Measurements from ENCODE around the gene REEP1. TPM values are rescaled to one million over a fixed set of nuclear protein-coding genes. Genes with fewer than 3 reads are reported as not detected.

Gene REEP1
- total and polyA plus RNA-seq, 2 donors (not counting 1 experiment from before 2014, with no cell fraction given): not detected

DNA sequence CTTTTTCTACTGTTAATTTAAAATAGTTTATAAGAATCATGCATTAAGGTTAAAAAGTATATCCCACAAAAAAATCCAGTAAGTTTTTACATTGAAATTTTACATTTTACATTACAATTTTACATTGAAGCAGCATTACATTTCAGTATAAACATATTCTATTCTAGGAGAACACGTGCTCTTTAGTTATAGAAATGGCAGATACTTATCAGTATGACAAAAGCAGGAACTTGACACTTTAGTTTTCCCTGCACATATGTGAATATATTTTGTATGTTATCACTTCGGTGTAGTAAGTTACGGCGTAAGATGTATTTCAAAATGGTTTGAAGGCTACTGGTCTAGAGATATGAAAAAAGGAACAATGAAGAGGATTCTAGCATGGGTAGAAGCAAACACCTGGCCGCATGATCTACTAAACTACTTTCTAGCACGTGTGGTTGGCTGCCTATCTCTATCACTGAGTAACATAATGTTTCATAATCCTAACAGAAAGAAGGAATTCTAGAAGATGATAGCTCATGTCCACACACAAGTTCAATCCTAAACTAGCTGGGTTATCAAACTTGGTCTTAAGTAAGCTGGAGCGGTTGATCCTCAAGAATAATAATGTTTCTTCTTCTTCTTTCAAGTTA, 147.5 kb downstream of the REEP1 start:
- Histone ChIP-seq H3K4me3 (ENCODE audit: control extremely low read depth in 1 of 5, extremely low read depth in 1 of 5, insufficient read depth in 1 of 5, low read depth in 2 of 5, low read length in 4 of 5) (no peak overlapping the region), H3K27ac (ENCODE audit: low read length in 2 of 2) (no peak overlapping the region), H3K9ac (ENCODE audit: low read length) (no peak overlapping the region), H3K4me1 (ENCODE audit: control insufficient read depth in 2 of 2, insufficient read depth in 2 of 2, low read length in 2 of 2) (peaks cover 37 to 42% of the 10 kb centered on the region in 2 donors), H4K20me1 (ENCODE audit: control insufficient read depth, insufficient read depth, low read length, poor library complexity, severe bottlenecking) (peaks cover 17% of the 10 kb centered on the region), H2AFZ (ENCODE audit: insufficient read depth, low read depth, low read length, poor library complexity, severe bottlenecking) (no peak overlapping the region), H3K27me3 (replicated peaks in 1 of 4; ENCODE audit: control extremely low read depth in 1 of 4, control insufficient read depth in 3 of 4, insufficient read depth in 4 of 4, low read length in 3 of 4) (no peaks in the 10 kb centered on the region), H3K36me3 (replicated peaks in 1 of 2; ENCODE audit: control extremely low read depth in 1 of 2, control insufficient read depth in 1 of 2, extremely low read depth in 1 of 2, insufficient read depth in 2 of 2, low read length in 1 of 2) (peaks cover 0 to 7% of the 10 kb centered on the region in 2 experiments), H3K4me2 (replicated peaks; ENCODE audit: low read depth, low read length, poor library complexity, severe bottlenecking) (no peak overlapping the region), H3K9me3 (ENCODE audit: control extremely low read depth in 1 of 3, control insufficient read depth in 2 of 3, insufficient read depth in 1 of 3, low read length in 2 of 3) (no peaks in the 10 kb centered on the region), H3K79me2 (ENCODE audit: control insufficient read depth, insufficient read depth, low read length) (peaks cover 95% of the 10 kb centered on the region)
- Mint-ChIP-seq H3K4me1 (peaks cover 65% of the 10 kb centered on the region), H3K27me3 (no peaks in the 10 kb centered on the region), H3K4me3 (no peak overlapping the region), H3K27ac (no peak overlapping the region), H3K9me3 (ENCODE audit: insufficient read depth) (no peaks in the 10 kb centered on the region)
- intact Hi-C loops (cut with micrococcal nuclease): no loop called here
- ATAC-seq (ENCODE audit: low read depth) (no peak), DNase-seq (no peak)
- CTCF ChIA-PET: no interaction called here
- TF ChIP-seq EZH2 (IDR thresholded peaks at IDR 0.05; ENCODE audit: borderline replicate concordance, insufficient read depth, low read depth, low read length, poor library complexity, severe bottlenecking): no peak
- TF ChIP-seq, protein P1, sequence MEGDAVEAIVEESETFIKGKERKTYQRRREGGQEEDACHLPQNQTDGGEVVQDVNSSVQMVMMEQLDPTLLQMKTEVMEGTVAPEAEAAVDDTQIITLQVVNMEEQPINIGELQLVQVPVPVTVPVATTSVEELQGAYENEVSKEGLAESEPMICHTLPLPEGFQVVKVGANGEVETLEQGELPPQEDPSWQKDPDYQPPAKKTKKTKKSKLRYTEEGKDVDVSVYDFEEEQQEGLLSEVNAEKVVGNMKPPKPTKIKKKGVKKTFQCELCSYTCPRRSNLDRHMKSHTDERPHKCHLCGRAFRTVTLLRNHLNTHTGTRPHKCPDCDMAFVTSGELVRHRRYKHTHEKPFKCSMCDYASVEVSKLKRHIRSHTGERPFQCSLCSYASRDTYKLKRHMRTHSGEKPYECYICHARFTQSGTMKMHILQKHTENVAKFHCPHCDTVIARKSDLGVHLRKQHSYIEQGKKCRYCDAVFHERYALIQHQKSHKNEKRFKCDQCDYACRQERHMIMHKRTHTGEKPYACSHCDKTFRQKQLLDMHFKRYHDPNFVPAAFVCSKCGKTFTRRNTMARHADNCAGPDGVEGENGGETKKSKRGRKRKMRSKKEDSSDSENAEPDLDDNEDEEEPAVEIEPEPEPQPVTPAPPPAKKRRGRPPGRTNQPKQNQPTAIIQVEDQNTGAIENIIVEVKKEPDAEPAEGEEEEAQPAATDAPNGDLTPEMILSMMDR (IDR thresholded peaks at IDR 0.05): no peak
- WGBS (ENCODE audit: insufficient coverage): 100% methylated on average over 3 of the region's 7 CpGs
- POLR2A ChIA-PET: no interaction called here

- H3K4me3 Mint-ChIP-seq: peak overlapping the region; percentile 58
- intact Hi-C loops (cut with micrococcal nuclease): no loop called here
- TF ChIP-seq, protein P1 (IDR thresholded peaks at IDR 0.05): no peak
- no peak for TF ChIP-seq EZH2 (IDR thresholded peaks at IDR 0.05; ENCODE audit: borderline replicate concordance, insufficient read depth, low read depth, low read length, poor library complexity, severe bottlenecking)
- ATAC-seq (ENCODE audit: low read depth) (peak; percentile 39), DNase-seq (no peak)
- Histone ChIP-seq H3K9ac (ENCODE audit: low read length) (peak overlapping the region; percentile 24), H3K4me3 (ENCODE audit: control extremely low read depth in 1 of 5, extremely low read depth in 1 of 5, insufficient read depth in 1 of 5, low read depth in 2 of 5, low read length in 4 of 5) (no peak overlapping the region), H3K79me2 (ENCODE audit: control insufficient read depth, insufficient read depth, low read length) (peaks cover 98% of the 10 kb centered on the region), H2AFZ (ENCODE audit: insufficient read depth, low read depth, low read length, poor library complexity, severe bottlenecking) (no peak overlapping the region), H3K4me2 (replicated peaks; ENCODE audit: low read depth, low read length, poor library complexity, severe bottlenecking) (peak overlapping the region; percentile 50), H3K27me3 (replicated peaks in 1 of 4; ENCODE audit: control extremely low read depth in 1 of 4, control insufficient read depth in 3 of 4, insufficient read depth in 4 of 4, low read length in 3 of 4) (no peaks in the 10 kb centered on the region), H3K36me3 (replicated peaks in 1 of 2; ENCODE audit: control extremely low read depth in 1 of 2, control insufficient read depth in 1 of 2, extremely low read depth in 1 of 2, insufficient read depth in 2 of 2, low read length in 1 of 2) (peaks cover 0 to 7% of the 10 kb centered on the region in 2 experiments), H3K27ac (ENCODE audit: low read length in 2 of 2) (peak overlapping the region in 1 of 2 donors; percentile 88), H3K9me3 (ENCODE audit: control extremely low read depth in 1 of 3, control insufficient read depth in 2 of 3, insufficient read depth in 1 of 3, low read length in 2 of 3) (no peaks in the 10 kb centered on the region), H3K4me1 (ENCODE audit: control insufficient read depth in 2 of 2, insufficient read depth in 2 of 2, low read length in 2 of 2) (peaks cover 31 to 36% of the 10 kb centered on the region in 2 donors), H4K20me1 (ENCODE audit: control insufficient read depth, insufficient read depth, low read length, poor library complexity, severe bottlenecking) (peaks cover 5% of the 10 kb centered on the region)
- peak overlapping the region; percentile 84 for H3K27ac Mint-ChIP-seq
- H3K9me3 Mint-ChIP-seq (ENCODE audit: insufficient read depth): no peaks in the 10 kb centered on the region
- H3K4me1 Mint-ChIP-seq: peaks cover 58% of the 10 kb centered on the region
- H3K27me3 Mint-ChIP-seq: no peaks in the 10 kb centered on the region
- ChIA-PET POLR2A (no interaction called here), CTCF (interaction anchor here (1.8 kb wide), 1 partner anchor 9 kb away, joined by 4 read pairs; the partner anchor contains the start of gene IMMT)
Observed at GRCh38 chr2:86186431-86186830, 151.0 kb downstream of the REEP1 start.

Data from B cell (primary cell).